Subcutaneous adipose tissue (tissue), 4 donors: Measurements from ENCODE around the gene OXCT1. TPM values are rescaled to one million over a fixed set of nuclear protein-coding genes. Genes with fewer than 3 reads are reported as not detected.

ENCODE experiments used
- total RNA-seq, 4 donors: library from RNA; depleted of rRNA; stranded (reverse); fragments of >200 nt; gene quantifications; one replicate each; pipeline ENCODE4 v1.1.0, GENCODE V29; 2016
- TF ChIP-seq, protein P1 (sequence below): fragments of 450-650 bp; IDR thresholded peaks from one replicate; pipeline ENCODE4 v1.5.1; 2016; ENCODE audit warnings: low read depth, mild to moderate bottlenecking, control low read depth, antibody characterized with exemption, moderate library complexity

OXCT1 gene
- total RNA-seq, 4 donors from 2014 or later: 38.9 to 74.6 (median 57.1) TPM

DNA sequence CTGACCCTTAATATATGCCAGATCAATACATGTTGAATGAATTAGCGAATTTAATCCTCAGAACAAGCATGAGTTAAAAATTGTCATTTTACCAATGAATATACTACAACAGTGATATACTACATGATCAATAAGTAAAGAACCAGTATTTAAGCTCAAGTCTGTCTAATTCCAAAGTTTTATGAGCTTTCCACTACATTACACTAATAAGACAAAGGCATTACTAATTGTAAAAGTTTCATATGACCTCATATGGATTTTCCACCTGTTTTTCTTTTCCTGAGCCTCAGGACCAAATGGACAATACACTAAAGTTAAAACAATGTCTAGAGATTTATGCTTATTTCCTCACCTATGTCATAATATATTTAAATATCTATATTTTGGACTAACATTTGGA is 80.8 kb downstream of the OXCT1 start:
- TF ChIP-seq, protein P1, sequence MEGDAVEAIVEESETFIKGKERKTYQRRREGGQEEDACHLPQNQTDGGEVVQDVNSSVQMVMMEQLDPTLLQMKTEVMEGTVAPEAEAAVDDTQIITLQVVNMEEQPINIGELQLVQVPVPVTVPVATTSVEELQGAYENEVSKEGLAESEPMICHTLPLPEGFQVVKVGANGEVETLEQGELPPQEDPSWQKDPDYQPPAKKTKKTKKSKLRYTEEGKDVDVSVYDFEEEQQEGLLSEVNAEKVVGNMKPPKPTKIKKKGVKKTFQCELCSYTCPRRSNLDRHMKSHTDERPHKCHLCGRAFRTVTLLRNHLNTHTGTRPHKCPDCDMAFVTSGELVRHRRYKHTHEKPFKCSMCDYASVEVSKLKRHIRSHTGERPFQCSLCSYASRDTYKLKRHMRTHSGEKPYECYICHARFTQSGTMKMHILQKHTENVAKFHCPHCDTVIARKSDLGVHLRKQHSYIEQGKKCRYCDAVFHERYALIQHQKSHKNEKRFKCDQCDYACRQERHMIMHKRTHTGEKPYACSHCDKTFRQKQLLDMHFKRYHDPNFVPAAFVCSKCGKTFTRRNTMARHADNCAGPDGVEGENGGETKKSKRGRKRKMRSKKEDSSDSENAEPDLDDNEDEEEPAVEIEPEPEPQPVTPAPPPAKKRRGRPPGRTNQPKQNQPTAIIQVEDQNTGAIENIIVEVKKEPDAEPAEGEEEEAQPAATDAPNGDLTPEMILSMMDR: no peak

DNA sequence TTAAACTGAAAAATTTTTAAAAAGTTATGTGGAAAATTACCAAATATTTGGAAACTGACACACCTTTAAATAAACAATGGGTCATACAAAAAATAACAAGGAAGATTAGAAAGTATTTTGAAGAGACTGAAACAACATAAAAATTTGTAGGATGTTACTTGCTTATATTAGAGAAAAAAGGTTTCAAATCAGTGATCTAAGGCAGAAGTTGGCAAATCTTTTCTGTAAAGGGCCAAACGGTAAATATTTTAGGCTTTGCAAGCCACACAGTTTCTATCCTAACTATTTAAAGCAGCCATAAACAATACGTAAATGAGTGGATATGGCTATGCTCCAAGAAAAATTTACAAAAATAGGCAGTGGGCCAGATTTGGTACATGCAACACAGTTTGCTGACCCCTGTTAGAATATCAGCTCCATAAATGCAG is 81.3 kb downstream of the OXCT1 start:
- TF ChIP-seq, protein P1: no peak

DNA sequence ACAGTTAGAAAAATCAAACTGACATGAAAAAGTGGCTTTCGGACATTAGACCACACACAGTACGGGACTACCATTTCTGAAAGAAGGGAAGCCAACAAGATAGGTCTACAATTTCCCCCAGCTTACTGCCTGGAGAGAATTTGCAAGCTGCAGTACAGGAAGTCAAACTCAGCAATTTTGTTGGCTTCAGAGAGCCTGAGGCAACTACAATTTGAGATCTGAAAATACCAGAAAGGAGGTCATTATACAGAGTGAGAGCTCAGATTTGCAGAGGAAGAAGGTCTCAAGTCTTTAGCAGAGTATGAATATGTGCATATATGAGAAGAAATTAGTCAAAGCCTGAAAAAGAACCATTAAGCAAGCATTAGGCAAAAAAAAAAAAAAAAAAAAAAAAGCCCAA is 83.0 kb downstream of the OXCT1 start:
- TF ChIP-seq, protein P1: no peak

DNA sequence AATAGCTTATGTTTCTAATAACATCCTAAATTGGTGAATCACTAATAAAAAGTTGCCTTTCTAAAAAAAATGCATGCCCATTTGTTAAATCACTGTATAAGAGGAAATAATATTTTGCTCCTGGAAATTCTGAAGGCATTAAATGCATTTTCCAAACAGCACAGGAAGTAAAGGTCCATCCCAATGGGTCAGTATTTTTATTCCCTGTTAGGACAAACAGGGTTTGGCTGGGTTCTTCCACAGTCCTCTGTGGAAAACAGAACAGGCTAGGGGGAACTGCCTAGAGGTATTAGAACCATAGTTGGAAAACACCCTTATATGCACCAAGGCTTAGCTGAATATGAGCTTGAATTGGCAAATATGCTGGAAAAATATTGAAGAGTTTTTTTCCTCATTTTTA is 85.2 kb downstream of the OXCT1 start:
- TF ChIP-seq, protein P1: no peak

DNA sequence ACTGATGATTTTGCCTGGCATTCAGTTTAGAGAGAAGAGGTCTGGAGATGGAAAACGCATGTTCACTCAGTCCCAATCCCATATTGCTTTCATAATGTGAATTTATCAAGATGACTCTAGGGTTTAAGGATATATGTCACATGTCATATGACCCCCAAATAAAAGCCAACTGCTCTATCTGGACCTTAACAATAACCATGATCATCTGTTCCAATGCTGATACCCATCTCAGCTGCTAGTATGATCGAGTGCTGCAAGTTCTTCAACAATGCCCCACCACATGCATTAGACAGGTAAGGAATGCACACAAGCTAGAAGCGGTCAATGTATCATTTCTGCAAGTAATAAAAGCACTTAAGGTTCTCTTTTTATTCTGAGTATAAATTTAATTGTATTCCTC is 91.8 kb downstream of the OXCT1 start:
- TF ChIP-seq, protein P1: no peak

DNA sequence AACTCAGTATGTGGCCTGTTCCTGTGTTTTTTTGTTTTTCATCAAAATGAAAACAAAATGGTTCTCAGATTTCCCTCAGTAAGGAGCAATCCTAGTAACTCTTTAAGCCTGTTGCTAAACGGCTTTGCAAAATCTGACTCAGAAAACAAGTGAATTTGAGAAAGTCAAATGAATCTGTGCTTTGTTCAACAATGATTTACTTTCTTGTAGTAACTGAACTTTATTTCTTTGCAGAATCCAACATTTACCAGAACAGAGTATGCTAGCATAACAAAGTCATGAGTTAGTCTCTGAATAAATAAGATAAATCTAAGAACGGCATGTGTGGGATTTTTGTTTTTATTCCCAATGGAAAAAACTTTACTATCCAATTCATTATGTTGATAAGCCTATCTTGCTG is 93.8 kb downstream of the OXCT1 start:
- TF ChIP-seq, protein P1: no peak

DNA sequence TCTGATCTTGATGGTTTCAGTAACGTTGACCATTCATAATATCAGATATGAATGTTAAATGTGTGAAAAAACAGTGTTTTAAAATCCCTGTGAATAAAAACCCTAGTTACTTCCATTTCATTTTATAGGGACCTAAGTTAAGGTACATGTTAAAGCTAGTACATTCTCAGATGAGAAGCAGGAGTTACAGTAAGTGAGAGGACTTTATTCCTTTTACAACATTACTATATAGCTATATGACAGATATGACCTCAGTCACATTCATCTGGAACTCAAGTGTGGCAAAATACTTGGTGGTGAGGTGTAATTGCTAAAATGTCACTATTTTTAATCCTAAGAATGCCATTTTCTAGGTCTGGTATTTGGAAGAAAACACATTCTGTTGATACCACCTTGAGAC is 96.4 kb downstream of the OXCT1 start:
- TF ChIP-seq, protein P1: no peak
